Astrocyte (in vitro differentiated cells and primary cell): ENCODE results near the gene ZFP30.

ENCODE experiments used
- EZH2 ChIP-seq: IDR thresholded peaks from 2 replicates; pipeline ENCODE4 v1.6.1; 2012; ENCODE audit warnings: mild to moderate bottlenecking, low read length, inconsistent platforms; ENCODE audit not compliant: insufficient read depth
- TF ChIP-seq, protein P1 (sequence below): IDR thresholded peaks from 2 replicates; pipeline ENCODE4 v1.5.1; 2011; ENCODE audit warnings: low read depth, mild to moderate bottlenecking, inconsistent platforms, low read length, moderate library complexity; ENCODE audit not compliant: insufficient read depth

DNA sequence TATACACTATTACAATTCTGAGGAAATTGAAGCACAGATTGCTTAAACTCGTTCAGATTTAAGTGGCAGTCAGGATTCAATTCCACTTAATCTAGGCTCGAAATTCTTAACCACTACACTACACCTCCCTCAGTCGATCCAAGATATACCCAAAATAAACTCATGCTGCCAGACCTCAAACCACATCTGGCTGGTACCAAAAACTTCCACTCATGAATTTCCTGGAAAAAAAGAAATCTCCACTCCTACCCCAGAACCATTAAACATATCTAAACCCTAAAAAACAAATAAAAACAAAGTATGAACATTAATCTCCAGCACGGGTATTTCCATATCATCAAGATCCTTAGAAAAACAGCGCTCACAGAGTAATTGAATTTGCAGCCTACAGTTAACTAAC, 1.1 kb downstream of the ZFP30 start:
- TF ChIP-seq, protein P1, sequence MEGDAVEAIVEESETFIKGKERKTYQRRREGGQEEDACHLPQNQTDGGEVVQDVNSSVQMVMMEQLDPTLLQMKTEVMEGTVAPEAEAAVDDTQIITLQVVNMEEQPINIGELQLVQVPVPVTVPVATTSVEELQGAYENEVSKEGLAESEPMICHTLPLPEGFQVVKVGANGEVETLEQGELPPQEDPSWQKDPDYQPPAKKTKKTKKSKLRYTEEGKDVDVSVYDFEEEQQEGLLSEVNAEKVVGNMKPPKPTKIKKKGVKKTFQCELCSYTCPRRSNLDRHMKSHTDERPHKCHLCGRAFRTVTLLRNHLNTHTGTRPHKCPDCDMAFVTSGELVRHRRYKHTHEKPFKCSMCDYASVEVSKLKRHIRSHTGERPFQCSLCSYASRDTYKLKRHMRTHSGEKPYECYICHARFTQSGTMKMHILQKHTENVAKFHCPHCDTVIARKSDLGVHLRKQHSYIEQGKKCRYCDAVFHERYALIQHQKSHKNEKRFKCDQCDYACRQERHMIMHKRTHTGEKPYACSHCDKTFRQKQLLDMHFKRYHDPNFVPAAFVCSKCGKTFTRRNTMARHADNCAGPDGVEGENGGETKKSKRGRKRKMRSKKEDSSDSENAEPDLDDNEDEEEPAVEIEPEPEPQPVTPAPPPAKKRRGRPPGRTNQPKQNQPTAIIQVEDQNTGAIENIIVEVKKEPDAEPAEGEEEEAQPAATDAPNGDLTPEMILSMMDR: no peak
- no peak for TF ChIP-seq EZH2
